GM20000 (cell line): ENCODE measurements around the gene RGL3.
"Not testable (repeated sequence)": the region's sequence is repeated elsewhere in the genome, so short reads cannot be mapped to it uniquely, and the experiment has no call there.

Source experiments
- DNase-seq: peaks from one replicate; pipeline ENCODE4 v3.0.0; 2012; ENCODE audit warnings: low spot score
- CTCF ChIP-seq: IDR thresholded peaks from 2 replicates; pipeline ENCODE4 v1.5.1; 2012; ENCODE audit warnings: mild to moderate bottlenecking, control low read depth; ENCODE audit errors: extremely low read depth, missing control alignments

The RGL3 gene, protein sequence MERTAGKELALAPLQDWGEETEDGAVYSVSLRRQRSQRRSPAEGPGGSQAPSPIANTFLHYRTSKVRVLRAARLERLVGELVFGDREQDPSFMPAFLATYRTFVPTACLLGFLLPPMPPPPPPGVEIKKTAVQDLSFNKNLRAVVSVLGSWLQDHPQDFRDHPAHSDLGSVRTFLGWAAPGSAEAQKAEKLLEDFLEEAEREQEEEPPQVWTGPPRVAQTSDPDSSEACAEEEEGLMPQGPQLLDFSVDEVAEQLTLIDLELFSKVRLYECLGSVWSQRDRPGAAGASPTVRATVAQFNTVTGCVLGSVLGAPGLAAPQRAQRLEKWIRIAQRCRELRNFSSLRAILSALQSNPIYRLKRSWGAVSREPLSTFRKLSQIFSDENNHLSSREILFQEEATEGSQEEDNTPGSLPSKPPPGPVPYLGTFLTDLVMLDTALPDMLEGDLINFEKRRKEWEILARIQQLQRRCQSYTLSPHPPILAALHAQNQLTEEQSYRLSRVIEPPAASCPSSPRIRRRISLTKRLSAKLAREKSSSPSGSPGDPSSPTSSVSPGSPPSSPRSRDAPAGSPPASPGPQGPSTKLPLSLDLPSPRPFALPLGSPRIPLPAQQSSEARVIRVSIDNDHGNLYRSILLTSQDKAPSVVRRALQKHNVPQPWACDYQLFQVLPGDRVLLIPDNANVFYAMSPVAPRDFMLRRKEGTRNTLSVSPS

DNA sequence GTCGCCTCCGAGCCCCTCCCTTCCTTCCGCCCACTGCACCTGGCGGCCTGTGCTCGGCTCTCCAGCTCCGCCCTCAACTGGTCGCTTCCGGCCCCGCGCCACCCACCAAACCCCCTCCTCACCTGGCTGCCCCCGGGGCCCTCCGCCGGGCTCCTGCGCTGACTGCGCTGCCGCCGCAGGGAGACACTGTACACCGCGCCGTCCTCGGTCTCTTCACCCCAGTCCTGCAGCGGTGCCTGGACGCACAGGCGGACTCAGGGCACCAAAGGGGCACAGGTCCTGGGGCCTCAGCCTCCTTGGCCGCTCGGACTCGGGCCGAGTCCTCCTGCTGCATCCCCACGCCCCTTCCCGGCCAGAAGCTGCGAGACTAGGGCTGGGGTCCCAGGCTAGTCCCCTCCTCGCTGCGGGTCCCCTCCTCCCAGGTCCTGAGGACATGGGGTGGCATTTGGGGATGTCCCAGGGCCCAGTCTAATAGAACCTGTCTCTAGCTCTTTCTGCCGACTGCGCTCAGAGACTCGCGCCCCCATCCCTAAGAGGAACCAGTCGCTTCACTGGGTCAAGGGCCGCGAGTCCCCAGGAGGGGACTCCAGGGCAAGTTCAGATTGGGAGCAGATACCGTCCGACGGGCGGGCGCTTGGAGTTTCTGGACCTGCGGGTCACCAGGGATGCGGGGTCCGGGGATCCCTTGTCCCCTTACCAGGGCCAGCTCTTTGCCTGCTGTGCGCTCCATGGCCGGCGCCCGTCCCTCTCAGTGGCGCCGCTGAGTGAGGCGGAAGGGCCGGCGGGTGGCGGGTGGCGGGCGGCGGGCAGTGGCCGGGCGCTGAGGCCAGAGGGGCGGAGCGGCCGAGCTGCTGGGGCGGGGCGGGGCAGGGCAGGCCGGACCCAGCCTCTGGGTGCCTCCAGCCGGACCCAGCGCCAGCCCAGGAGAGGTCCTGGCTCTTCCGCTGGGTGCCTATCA lies at the start of gene RGL3:
RGL3 (minus strand) TSS at position 766 of the 958 bp plus-strand sequence; CDS start at position 730, 36 bp downstream.
- no peak for TF ChIP-seq CTCF
- no peak for DNase-seq

DNA sequence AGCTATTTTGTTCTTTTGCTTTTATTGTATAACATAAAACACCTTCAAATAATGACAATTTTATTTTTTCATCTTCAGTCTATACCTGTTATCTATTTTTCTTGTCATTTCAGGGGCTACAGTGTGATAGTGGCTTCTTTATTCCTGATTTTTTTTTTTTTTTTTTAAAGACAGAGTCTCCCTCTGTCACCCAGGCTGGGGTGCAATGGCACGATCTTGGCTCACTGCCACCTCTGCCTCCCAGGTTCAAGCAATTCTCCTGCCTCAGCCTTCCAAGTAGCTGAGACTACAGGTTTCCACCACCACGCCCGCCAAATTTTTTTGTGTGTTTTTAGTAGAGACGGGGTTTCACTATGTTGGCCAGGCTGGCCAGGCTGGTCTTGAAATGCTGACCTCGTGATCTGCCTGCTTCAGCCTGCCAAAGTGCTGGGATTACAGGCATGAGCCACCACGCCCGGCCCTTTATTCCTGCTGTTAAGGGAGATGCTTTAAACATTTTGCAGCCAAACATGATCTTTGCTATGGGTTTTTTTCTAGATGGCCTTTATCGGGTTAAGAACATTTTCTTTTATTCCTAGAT lies 49.2 kb upstream of the RGL3 start:
- not testable (repeated sequence) for DNase-seq

DNA sequence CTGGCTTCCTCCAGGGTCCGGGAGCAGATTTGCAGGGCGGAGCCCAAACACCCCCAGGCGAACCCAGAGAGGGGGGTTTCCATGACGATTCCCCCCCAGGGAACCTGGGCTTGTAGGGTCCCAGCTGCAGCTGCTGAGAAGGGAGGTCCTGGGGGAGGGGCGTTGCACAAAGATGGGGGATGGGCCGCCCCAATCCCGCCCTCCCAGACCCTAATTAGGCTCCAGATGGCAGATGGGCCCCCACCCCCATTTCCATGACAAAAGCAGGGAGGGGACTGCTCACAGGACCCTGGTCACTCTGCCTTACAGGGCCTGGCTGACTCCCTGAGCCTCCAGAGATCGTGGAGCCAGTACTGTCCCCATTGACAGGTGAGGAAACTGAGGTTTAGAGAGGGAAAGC lies 46.5 kb upstream of the RGL3 start:
- no peak for TF ChIP-seq CTCF
- no peak for DNase-seq

DNA sequence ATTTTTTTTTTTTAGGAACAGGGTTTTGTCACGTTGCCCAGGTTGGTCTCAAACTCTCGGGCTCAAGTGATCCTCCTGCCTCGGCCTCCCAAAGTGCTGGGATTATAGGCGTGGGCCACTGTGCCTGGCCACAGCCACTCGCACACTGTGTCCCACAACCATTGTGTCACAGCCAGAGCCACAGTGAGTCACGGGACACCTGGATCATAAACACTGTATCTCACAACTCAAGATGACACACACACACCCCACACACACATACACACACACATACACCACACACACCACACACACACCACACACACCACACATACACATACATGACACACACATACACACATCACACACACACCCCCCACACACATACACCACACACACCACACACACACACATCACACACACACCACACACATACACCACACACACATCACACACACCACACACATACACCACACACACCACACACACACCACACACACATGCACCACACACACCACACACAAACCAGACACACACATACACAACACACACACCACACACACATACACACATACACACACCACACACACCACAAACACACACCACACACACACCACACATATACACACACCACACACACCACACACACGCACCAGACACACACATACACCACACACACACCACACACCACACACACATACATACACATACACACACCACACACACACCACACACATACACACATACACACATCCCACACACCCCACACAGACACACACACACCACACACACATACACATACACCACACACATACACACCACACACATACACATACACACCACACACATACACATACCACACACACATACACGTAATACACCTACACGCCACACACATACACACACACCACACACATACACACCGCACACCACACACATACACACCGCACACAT lies 45.5 kb upstream of the RGL3 start:
- DNase-seq, result no peak
- no peak for TF ChIP-seq CTCF

GRCh38 chr19:11463391-11463790 lies 44.3 kb upstream of the RGL3 start:
- DNase-seq, result no peak
- TF ChIP-seq CTCF, result no peak

- no peak for DNase-seq
- no peak for TF ChIP-seq CTCF
These were observed 42.3 kb upstream of the RGL3 start for GRCh38 chr19:11461453-11461852.
